Loucy (cell line): ENCODE data around the gene CXCL5.

Experiments
- H2AFZ ChIP-seq: fragments of 200-600 bp; sonication (generic); 2 replicates; pipeline ENCODE4 v1.6.0; 2016; ENCODE audit warnings: antibody characterized with exemption, mild to moderate bottlenecking, low read length, moderate library complexity
- H3F3A ChIP-seq: fragments of 200-600 bp; 2 replicates; pipeline ENCODE4 v1.6.0; 2016; ENCODE audit warnings: antibody characterized with exemption, low read depth, mild to moderate bottlenecking
- H3K27me3 ChIP-seq: fragments of 200-600 bp; sonication (generic); 2 replicates; pipeline ENCODE4 v1.6.1; 2014; ENCODE audit warnings: low read length, mild to moderate bottlenecking; ENCODE audit not compliant: insufficient read depth, poor library complexity, severe bottlenecking
- H3K36me3 ChIP-seq: fragments of 200-600 bp; sonication (generic); 2 replicates; pipeline ENCODE4 v1.6.1; 2016; ENCODE audit warnings: low read length; ENCODE audit not compliant: insufficient read depth
- H3K4me1 ChIP-seq: fragments of 200-600 bp; sonication (generic); 2 replicates; pipeline ENCODE4 v1.5.1; 2014; ENCODE audit warnings: low read length, mild to moderate bottlenecking; ENCODE audit not compliant: insufficient read depth, poor library complexity, severe bottlenecking
- H3K4me2 ChIP-seq: fragments of 200-600 bp; sonication (generic); 2 replicates; pipeline ENCODE4 v1.6.0; 2014; ENCODE audit warnings: antibody characterized with exemption, low read length, low read depth, mild to moderate bottlenecking; ENCODE audit not compliant: poor library complexity, severe bottlenecking
- H3K4me3 ChIP-seq: fragments of 200-600 bp; sonication (generic); 2 replicates; pipeline ENCODE4 v1.5.1; 2014; ENCODE audit warnings: low read length, mild to moderate bottlenecking, mixed read lengths; ENCODE audit not compliant: poor library complexity, severe bottlenecking
- H3K79me2 ChIP-seq: fragments of 200-600 bp; sonication (generic); 2 replicates; pipeline ENCODE4 v1.6.1; 2014; ENCODE audit warnings: low read length; ENCODE audit not compliant: insufficient read depth
- H3K9ac ChIP-seq: fragments of 200-600 bp; sonication (generic); 2 replicates; pipeline ENCODE4 v1.6.0; 2014; ENCODE audit warnings: mild to moderate bottlenecking, low read depth, low read length, moderate library complexity; ENCODE audit not compliant: poor library complexity, severe bottlenecking
- H3K9me2 ChIP-seq: fragments of 200-600 bp; sonication (generic); replicated peaks from 2 replicates; pipeline ENCODE4 v1.6.1; 2016; ENCODE audit warnings: low read depth, low read length, mixed read lengths
- H3K9me3 ChIP-seq: fragments of 200-600 bp; sonication (generic); 2 replicates; pipeline ENCODE4 v1.6.1; 2014; ENCODE audit warnings: mild to moderate bottlenecking, antibody characterized with exemption, low read length, low read depth; ENCODE audit not compliant: insufficient read depth
- H4K20me1 ChIP-seq: fragments of 200-600 bp; sonication (generic); 2 replicates; pipeline ENCODE4 v1.6.0; 2014; ENCODE audit warnings: antibody characterized with exemption, low read length, mild to moderate bottlenecking; ENCODE audit not compliant: insufficient read depth, poor library complexity, severe bottlenecking
- EZH2phosphoT487 ChIP-seq: fragments of 200-600 bp; IDR thresholded peaks from 2 replicates; pipeline ENCODE4 v1.6.1; 2018; ENCODE audit warnings: antibody characterized with exemption, mild to moderate bottlenecking, moderate library complexity, borderline replicate concordance
- TF ChIP-seq, protein P1 (sequence below): fragments of 200-600 bp; sonication (generic); conservative IDR thresholded peaks from 2 replicates; pipeline ENCODE4 v1.5.1; 2014; ENCODE audit warnings: mild to moderate bottlenecking, antibody characterized with exemption, low read length

CXCL5 gene

DNA sequence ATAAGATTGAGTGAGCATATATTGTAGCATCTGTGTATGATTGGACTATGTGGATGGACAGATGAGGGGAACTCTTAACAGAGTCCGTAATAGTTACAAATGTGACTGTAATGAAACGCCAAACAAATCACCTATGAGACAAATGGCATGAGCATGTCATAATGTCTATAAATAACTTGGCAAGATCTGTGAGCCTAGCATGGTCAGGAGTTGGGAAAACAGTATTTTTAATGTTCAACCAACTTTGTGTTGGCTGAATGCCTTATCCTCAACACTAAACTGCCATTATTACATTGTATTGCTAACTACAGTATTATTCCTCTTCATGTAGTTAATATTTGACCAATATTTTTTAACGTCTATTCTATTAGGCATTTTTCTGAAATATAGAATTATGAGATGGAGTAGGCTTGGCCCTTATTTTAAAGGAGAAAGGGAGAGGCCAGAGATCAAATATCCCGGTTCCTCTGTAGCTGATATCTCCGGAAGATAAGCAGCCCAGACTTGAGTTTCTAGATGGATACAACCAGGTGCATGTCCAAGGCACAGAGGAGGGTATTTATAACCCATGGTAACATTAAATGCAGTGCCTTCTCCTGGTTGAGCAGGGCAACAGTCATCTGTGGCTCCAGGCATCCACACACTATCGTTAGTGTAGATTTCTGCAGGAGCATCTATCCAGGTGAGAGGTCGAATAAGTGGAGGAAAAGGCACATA, 49.3 kb downstream of the CXCL5 start:
- Histone ChIP-seq H3K27me3 (no peaks in the 10 kb centered on the region), H2AFZ (no peak overlapping the region), H3K9me2 (no peaks in the 10 kb centered on the region), H3K36me3 (no peaks in the 10 kb centered on the region), H4K20me1 (no peaks in the 10 kb centered on the region), H3K4me2 (no peak overlapping the region), H3K4me1 (no peaks in the 10 kb centered on the region), H3K9ac (no peak overlapping the region), H3F3A (no peaks in the 10 kb centered on the region), H3K4me3 (no peak overlapping the region), H3K9me3 (no peaks in the 10 kb centered on the region), H3K79me2 (no peaks in the 10 kb centered on the region)
- no peak for TF ChIP-seq EZH2phosphoT487
- TF ChIP-seq, protein P1, sequence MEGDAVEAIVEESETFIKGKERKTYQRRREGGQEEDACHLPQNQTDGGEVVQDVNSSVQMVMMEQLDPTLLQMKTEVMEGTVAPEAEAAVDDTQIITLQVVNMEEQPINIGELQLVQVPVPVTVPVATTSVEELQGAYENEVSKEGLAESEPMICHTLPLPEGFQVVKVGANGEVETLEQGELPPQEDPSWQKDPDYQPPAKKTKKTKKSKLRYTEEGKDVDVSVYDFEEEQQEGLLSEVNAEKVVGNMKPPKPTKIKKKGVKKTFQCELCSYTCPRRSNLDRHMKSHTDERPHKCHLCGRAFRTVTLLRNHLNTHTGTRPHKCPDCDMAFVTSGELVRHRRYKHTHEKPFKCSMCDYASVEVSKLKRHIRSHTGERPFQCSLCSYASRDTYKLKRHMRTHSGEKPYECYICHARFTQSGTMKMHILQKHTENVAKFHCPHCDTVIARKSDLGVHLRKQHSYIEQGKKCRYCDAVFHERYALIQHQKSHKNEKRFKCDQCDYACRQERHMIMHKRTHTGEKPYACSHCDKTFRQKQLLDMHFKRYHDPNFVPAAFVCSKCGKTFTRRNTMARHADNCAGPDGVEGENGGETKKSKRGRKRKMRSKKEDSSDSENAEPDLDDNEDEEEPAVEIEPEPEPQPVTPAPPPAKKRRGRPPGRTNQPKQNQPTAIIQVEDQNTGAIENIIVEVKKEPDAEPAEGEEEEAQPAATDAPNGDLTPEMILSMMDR, result no peak

DNA sequence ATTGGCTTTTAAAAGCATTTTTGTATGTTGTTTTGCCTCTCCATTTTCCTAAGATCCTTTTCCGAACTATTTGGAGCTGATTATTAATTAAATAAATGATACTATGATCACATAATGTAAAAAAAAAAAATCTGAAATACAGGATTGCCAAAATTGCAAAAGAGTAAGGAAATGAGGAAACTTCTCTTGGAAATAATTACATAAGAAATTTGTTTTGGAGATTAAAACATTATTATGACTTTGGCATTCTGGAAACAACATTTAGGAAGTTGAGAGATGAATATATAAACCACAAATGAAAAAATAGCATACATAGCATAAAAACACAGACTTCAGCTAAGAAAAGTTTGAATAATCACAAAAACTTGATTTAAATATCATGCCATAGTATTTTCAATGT, 50.2 kb downstream of the CXCL5 start:
- no peaks in the 10 kb centered on the region for H3K79me2 ChIP-seq
- no peaks in the 10 kb centered on the region for H3K4me1 ChIP-seq
- H3K36me3 ChIP-seq, result no peaks in the 10 kb centered on the region
- no peaks in the 10 kb centered on the region for H3K9me2 ChIP-seq
- no peak overlapping the region for H2AFZ ChIP-seq
- H3K4me3 ChIP-seq, result no peak overlapping the region
- H3K9me3 ChIP-seq, result no peaks in the 10 kb centered on the region
- H3K9ac ChIP-seq, result no peak overlapping the region
- no peaks in the 10 kb centered on the region for H4K20me1 ChIP-seq
- TF ChIP-seq, protein P1, result no peak
- no peak for TF ChIP-seq EZH2phosphoT487
- no peak overlapping the region for H3K4me2 ChIP-seq
- H3F3A ChIP-seq, result no peaks in the 10 kb centered on the region
- H3K27me3 ChIP-seq, result no peaks in the 10 kb centered on the region

DNA sequence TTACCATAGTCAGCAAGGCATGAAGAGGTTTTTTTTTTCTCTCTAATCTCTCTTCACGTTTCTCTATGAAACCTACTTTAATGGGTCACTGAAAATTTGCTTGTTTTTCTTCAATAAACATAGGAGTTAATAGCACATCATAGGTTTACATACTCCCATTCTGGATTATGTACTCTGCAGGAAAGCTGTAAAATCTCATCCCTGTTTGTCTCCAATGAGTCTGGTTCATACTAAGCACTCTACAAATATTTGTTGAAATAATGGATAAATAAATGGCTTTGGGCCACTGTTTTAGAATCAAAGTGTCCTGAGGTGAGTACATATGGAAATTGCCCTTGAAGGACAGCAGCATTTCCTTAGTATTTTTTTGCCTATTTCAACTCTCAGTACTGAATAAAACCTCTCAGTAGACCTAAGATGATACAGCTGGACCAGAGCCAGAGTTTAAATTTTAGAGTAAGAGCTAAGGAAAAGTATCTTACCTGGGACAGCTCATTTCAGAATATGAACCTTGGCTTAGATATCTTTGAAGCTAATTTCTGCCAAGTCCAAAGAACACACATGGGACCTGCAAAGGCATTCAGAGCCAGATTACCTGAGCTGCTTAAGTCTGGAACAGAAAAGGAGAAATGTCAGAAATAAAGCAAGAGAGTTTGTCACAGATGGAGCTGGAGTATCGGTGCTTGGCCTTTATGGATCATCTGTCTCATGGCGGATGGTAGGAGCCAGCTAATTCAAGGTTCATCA, 51.1 kb downstream of the CXCL5 start:
- Histone ChIP-seq H3K4me2 (no peak overlapping the region), H4K20me1 (no peaks in the 10 kb centered on the region), H3K9me3 (no peaks in the 10 kb centered on the region)

More for the DNA sequence above, 51.1 kb downstream of the CXCL5 start:
- H3K27me3 ChIP-seq, result no peaks in the 10 kb centered on the region
- no peak overlapping the region for H3K9ac ChIP-seq
- no peak overlapping the region for H2AFZ ChIP-seq
- H3K4me1 ChIP-seq, result no peaks in the 10 kb centered on the region
- TF ChIP-seq, protein P1, result no peak
- no peak for TF ChIP-seq EZH2phosphoT487
- no peaks in the 10 kb centered on the region for H3K9me2 ChIP-seq
- H3K79me2 ChIP-seq, result no peaks in the 10 kb centered on the region
- H3F3A ChIP-seq, result no peaks in the 10 kb centered on the region
- no peak overlapping the region for H3K4me3 ChIP-seq
- H3K36me3 ChIP-seq, result no peaks in the 10 kb centered on the region
